Prostate gland (tissue), 2 donors: ENCODE data around the gene STYXL2.

Experiments used
- POLR2A ChIP-seq: fragments of 450-650 bp; IDR thresholded peaks from one replicate; pipeline ENCODE4 v1.6.1; 2016; ENCODE audit warnings: antibody characterized with exemption, mild to moderate bottlenecking
- POLR2AphosphoS5 ChIP-seq: sonication (generic); formaldehyde crosslinking; IDR thresholded peaks from one replicate; pipeline ENCODE4 v1.6.1; 2017; ENCODE audit warnings: antibody characterized with exemption
- TF ChIP-seq, protein P1 (sequence below), 4 experiments: fragments of 200-600 bp in 2 of 4; fragments of 450-650 bp in 2 of 4; sonication (generic) in 2 of 4; IDR thresholded peaks; 1 replicate in 3 of 4; 2 replicates in 1 of 4; pipeline ENCODE4 v1.5.1; 2016 to 2019; ENCODE audit warnings: antibody characterized with exemption in 4 of 4, mild to moderate bottlenecking in 2 of 4, moderate library complexity in 2 of 4

DNA sequence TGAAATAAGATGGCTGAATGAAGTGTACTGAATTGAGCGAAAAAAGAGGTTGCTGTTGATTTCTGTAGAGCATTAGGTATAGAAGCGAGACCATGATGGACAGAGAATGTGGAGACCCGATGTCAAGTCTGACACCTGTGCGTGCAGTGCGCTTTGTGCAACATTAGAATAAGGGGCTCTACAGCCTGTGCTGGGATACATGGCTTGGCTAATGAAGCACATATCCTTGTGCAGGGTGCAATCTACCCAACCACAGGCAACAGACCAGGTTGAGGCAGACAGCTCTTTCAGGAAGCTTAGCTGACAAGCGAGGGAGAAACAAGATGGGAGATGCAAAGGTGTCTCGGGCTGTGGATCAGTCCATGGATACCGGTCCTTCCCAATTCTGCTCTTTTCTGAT, 22.6 kb upstream of the STYXL2 start:
- TF ChIP-seq, protein P1, sequence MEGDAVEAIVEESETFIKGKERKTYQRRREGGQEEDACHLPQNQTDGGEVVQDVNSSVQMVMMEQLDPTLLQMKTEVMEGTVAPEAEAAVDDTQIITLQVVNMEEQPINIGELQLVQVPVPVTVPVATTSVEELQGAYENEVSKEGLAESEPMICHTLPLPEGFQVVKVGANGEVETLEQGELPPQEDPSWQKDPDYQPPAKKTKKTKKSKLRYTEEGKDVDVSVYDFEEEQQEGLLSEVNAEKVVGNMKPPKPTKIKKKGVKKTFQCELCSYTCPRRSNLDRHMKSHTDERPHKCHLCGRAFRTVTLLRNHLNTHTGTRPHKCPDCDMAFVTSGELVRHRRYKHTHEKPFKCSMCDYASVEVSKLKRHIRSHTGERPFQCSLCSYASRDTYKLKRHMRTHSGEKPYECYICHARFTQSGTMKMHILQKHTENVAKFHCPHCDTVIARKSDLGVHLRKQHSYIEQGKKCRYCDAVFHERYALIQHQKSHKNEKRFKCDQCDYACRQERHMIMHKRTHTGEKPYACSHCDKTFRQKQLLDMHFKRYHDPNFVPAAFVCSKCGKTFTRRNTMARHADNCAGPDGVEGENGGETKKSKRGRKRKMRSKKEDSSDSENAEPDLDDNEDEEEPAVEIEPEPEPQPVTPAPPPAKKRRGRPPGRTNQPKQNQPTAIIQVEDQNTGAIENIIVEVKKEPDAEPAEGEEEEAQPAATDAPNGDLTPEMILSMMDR (IDR thresholded peaks at IDR 0.05): no peak
- TF ChIP-seq POLR2A (no peak), POLR2AphosphoS5 (no peak)
